K562 (cell line): ENCODE data around the gene SPRR2D. TPM values are rescaled to one million over a fixed set of nuclear protein-coding genes. Genes with fewer than 3 reads are reported as not detected.

Experiments
- ATAC-seq: fragments of 200-7000 bp; cut with Tn5 transposase; 3 replicates; pipeline ENCODE4 v1.9.1; 2020; ENCODE audit warnings: moderate library complexity
- BruUV-seq: library from RNA; stranded (reverse); fragments of 400-500 nt; replicated peaks from 2 replicates; lab custom pipeline; 2021; lab: Mats Ljungman, UMichigan
- CTCF ChIA-PET: fragments of 300-600 bp; formaldehyde crosslinking; extraction: SDS; loops from one replicate; lab custom pipeline; 2021; ENCODE audit warnings: low intra/inter-chr PET ratio; lab: Yijun Ruan, JAX
- POLR2A ChIA-PET: fragments of 300-600, 350-650 bp; sonication (Branson Sonifier 250); formaldehyde crosslinking; extraction: SDS; loops from one replicate; lab custom pipeline; 2021; ENCODE audit warnings: antibody characterized with exemption, inconsistent platforms; lab: Yijun Ruan, JAX
- DNase-seq, 4 experiments: peaks; one replicate each; pipeline versions ENCODE4 v3.0.0 to v3.0.0-alpha.2; 2011 to 2018; ENCODE audit warnings: low spot score in 3 of 4, mixed read lengths in 3 of 4; ENCODE audit errors: extremely low read depth in 1 of 4
- FAIRE-seq: peaks from 2 replicates; lab custom pipeline; 2011; peaks lifted over from hg19 to GRCh38; lab: Jason Lieb, UNC
- H2AFZ ChIP-seq: 2 replicates; pipeline ENCODE4 v1.6.0; 2011; ENCODE audit warnings: low read depth, low read length, control low read depth, inconsistent platforms
- H3K27ac ChIP-seq: fragments of 200-600 bp; 3 replicates; pipeline ENCODE4 v1.8.0; 2011; ENCODE audit warnings: low read depth, mild to moderate bottlenecking, control low read depth, inconsistent platforms, low read length, moderate library complexity, mixed read lengths; ENCODE audit errors: extremely low read depth
- H3K27me3 ChIP-seq, 2 experiments: fragments of 300-600 bp in 1 of 2; 2 replicates in 1 of 2; 3 replicates in 1 of 2; pipeline versions ENCODE4 v1.6.0 to v1.8.0; 2011; ENCODE audit warnings: inconsistent platforms in 2 of 2, low read length in 2 of 2, mild to moderate bottlenecking in 1 of 2, mixed read lengths in 1 of 2, moderate library complexity in 1 of 2; ENCODE audit not compliant: control insufficient read depth in 2 of 2, insufficient read depth in 2 of 2
- H3K36me3 ChIP-seq: fragments of 300-600 bp; 3 replicates; pipeline ENCODE4 v1.8.0; 2011; ENCODE audit warnings: mild to moderate bottlenecking, low read length, inconsistent platforms; ENCODE audit not compliant: control insufficient read depth, insufficient read depth
- H3K4me1 ChIP-seq, 2 experiments: fragments of 200-600 bp in 1 of 2; replicated peaks in 1 of 2; 2 replicates in 1 of 2; 3 replicates in 1 of 2; pipeline versions ENCODE4 v1.5.1 to v1.8.0; 2011; ENCODE audit warnings: inconsistent platforms in 2 of 2, low read length in 2 of 2, mild to moderate bottlenecking in 1 of 2, mixed read lengths in 1 of 2, moderate library complexity in 1 of 2; ENCODE audit not compliant: control insufficient read depth in 2 of 2, insufficient read depth in 2 of 2
- H3K4me2 ChIP-seq: 2 replicates; pipeline ENCODE4 v1.6.1; 2011; ENCODE audit warnings: low read length, control low read depth, inconsistent platforms, mixed read lengths; ENCODE audit not compliant: insufficient read depth
- H3K4me3 ChIP-seq: fragments of 200-600 bp; sonication (generic), shearing (Covaris generic); 2 replicates; pipeline ENCODE4 v1.5.1; 2016; ENCODE audit warnings: control low read depth, inconsistent platforms
- H3K79me2 ChIP-seq: fragments of 200-600 bp; 3 replicates; pipeline ENCODE4 v1.8.0; 2011; ENCODE audit warnings: low read length, inconsistent platforms; ENCODE audit not compliant: control insufficient read depth, insufficient read depth
- H3K9ac ChIP-seq, 2 experiments: 2 replicates each; pipeline versions ENCODE4 v1.6.0 to v1.6.1; 2011; ENCODE audit warnings: low read depth in 2 of 2, low read length in 2 of 2, control low read depth in 1 of 2, inconsistent platforms in 1 of 2, mild to moderate bottlenecking in 1 of 2, mixed read lengths in 1 of 2; ENCODE audit not compliant: insufficient read depth in 1 of 2
- H3K9me1 ChIP-seq: one replicate; pipeline ENCODE4 v1.6.0; 2011; ENCODE audit warnings: inconsistent platforms, mild to moderate bottlenecking, low read length, moderate library complexity; ENCODE audit not compliant: control insufficient read depth, insufficient read depth
- H3K9me3 ChIP-seq: replicated peaks from 2 replicates; pipeline ENCODE4 v1.5.1; 2011; ENCODE audit warnings: low read depth, low read length, inconsistent platforms; ENCODE audit not compliant: control insufficient read depth, insufficient read depth
- H4K20me1 ChIP-seq: replicated peaks from 2 replicates; pipeline ENCODE4 v1.6.1; 2011; ENCODE audit warnings: low read length, inconsistent platforms, mixed read lengths; ENCODE audit not compliant: control insufficient read depth, insufficient read depth
- CGGBP1 ChIP-seq: fragments of 250-450 bp; sonication (Bioruptor Pico); IDR thresholded peaks from 2 replicates; pipeline ENCODE4 v1.9.0; 2021; ENCODE audit warnings: mild to moderate bottlenecking
- HDAC3 ChIP-seq: fragments of 450-650 bp; IDR thresholded peaks from 2 replicates; pipeline ENCODE4 v1.6.1; 2018; ENCODE audit warnings: borderline replicate concordance, mild to moderate bottlenecking, moderate library complexity; ENCODE audit not compliant: partially characterized antibody
- LARP7 ChIP-seq: fragments of 450-650 bp; IDR thresholded peaks from 2 replicates; pipeline ENCODE4 v1.6.1; 2016
- LCOR ChIP-seq: sonication (generic); formaldehyde crosslinking; IDR thresholded peaks from 2 replicates; pipeline ENCODE4 v1.8.0; 2022; ENCODE audit warnings: mild to moderate bottlenecking, missing genetic modification reagents
- NCOA2 ChIP-seq, 2 experiments: fragments of 450-650 bp; IDR thresholded peaks; 2 replicates each; pipeline ENCODE4 v1.6.1; 2018; ENCODE audit warnings: mild to moderate bottlenecking in 2 of 2, moderate library complexity in 1 of 2; ENCODE audit not compliant: partially characterized antibody in 2 of 2
- POLR2H ChIP-seq: IDR thresholded peaks from 2 replicates; pipeline ENCODE4 v1.6.1; 2016; ENCODE audit warnings: missing genetic modification characterization, low read depth, mild to moderate bottlenecking, control low read depth, missing compliant biosample characterization, moderate library complexity
- RAD21 ChIP-seq, 2 experiments: fragments of 250-450 bp in 1 of 2; fragments of 450-650 bp in 1 of 2; sonication (Bioruptor Pico) in 1 of 2; formaldehyde crosslinking in 1 of 2; IDR thresholded peaks in 1 of 2; conservative IDR thresholded peaks in 1 of 2; 2 replicates each; pipeline versions ENCODE4 v1.4.0 to v1.8.0; 2020 to 2022; ENCODE audit warnings: mild to moderate bottlenecking in 2 of 2, moderate library complexity in 1 of 2
- SMARCE1 ChIP-seq: fragments of 450-650 bp; IDR thresholded peaks from 2 replicates; pipeline ENCODE4 v1.7.1; 2016; ENCODE audit warnings: mild to moderate bottlenecking
- TCF7L2 ChIP-seq: fragments of 150-350 bp; IDR thresholded peaks from 2 replicates; pipeline ENCODE4 v1.6.1; 2016; ENCODE audit warnings: low read depth, mild to moderate bottlenecking, low read length, moderate library complexity
- TRIM24 ChIP-seq, 2 experiments: fragments of 450-650 bp; IDR thresholded peaks; 2 replicates each; pipeline ENCODE4 v1.6.1; 2016
- ZEB2 ChIP-seq: fragments of 450-650 bp; IDR thresholded peaks from 2 replicates; pipeline ENCODE4 v1.6.1; 2016
- ZMIZ1 ChIP-seq, 2 experiments: fragments of 150-350 bp in 1 of 2; IDR thresholded peaks; 2 replicates each; pipeline ENCODE4 v1.6.1; 2012 to 2016; ENCODE audit warnings: low read depth in 2 of 2, low read length in 2 of 2, mild to moderate bottlenecking in 1 of 2, moderate library complexity in 1 of 2
- ZNF354B ChIP-seq: fragments of 250-450 bp; sonication (Bioruptor Pico); IDR thresholded peaks from 2 replicates; pipeline ENCODE4 v1.4.0; 2020
- ZNF395 ChIP-seq: fragments of 200-800 bp; sonication (Bioruptor generic); IDR thresholded peaks from 2 replicates; pipeline ENCODE4 v1.6.1; 2017; ENCODE audit warnings: missing genetic modification characterization, missing compliant biosample characterization
- ZNF57 ChIP-seq: fragments of 450-650 bp; formaldehyde crosslinking; IDR thresholded peaks from 2 replicates; pipeline ENCODE4 v1.4.0; 2020; ENCODE audit warnings: mild to moderate bottlenecking, moderate library complexity
- WGBS: fragments of 100-300 bp; shearing (Covaris generic); methylation state at CpG from one replicate; pipeline ENCODE4 v1.1.6; 2016; ENCODE audit warnings: low coverage, mixed read lengths; ENCODE audit not compliant: insufficient coverage; ENCODE audit errors: missing lambda C conversion rate; 5-methylcytosine and 5-hydroxymethylcytosine counted together
- in situ Hi-C: fragments of 300-500 bp; cut with MboI; formaldehyde crosslinking; loops from 4 replicates; pipeline ENCODE4 v1.15.0; 2018; ENCODE audit warnings: inconsistent platforms, mixed read lengths
- intact Hi-C: fragments of 100-400 bp; cut with micrococcal nuclease; formaldehyde crosslinking; loops from 2 replicates; pipeline ENCODE4 v1.14.2; 2022
- polyA plus RNA-seq, 8 experiments: library from polyadenylated mRNA; depleted of rRNA in 4 of 8; stranded (reverse) in 5 of 8; unstranded in 3 of 8; fragments of >200 nt; fragmentation: Nextera tagmentation in 2 of 8; fragmentation: Illumina TruSeq in 1 of 8; extraction: Ambion mirVana in 2 of 8; extraction: Trizol in 1 of 8; gene quantifications; 2 replicates each; pipeline versions ENCODE4 v1.2.1 to v1.2.3, GENCODE V29; 2011 to 2014; ENCODE audit warnings: inconsistent platforms in 1 of 8, missing spikeins in 1 of 8
- total RNA-seq, 7 experiments: library from RNA; depleted of rRNA in 6 of 7; stranded (reverse); fragments of >200 nt in 6 of 7; fragmentation: Illumina TruSeq in 2 of 7; extraction: Trizol in 2 of 7; gene quantifications; 2 replicates each; pipeline versions ENCODE4 v1.2.1 to v1.2.3, GENCODE V29; 2011 to 2021; ENCODE audit warnings: low replicate concordance in 1 of 7

The SPRR2D gene
- total and polyA plus RNA-seq, 9 of the 15 experiments (the other 6 are each of a cell fraction or from before 2014, with no cell fraction given), result 0.91 to 5.1 (median 3.2) TPM; not detected in 1

- H3K9me3 ChIP-seq, result no peaks in the 10 kb centered on the region
- no peaks in the 10 kb centered on the region for H3K9me1 ChIP-seq
- DNase-seq, result no peak
- ChIA-PET CTCF (no interaction called here), POLR2A (no interaction called here)
- no peak overlapping the region for H2AFZ ChIP-seq
- intact Hi-C loops (no loop called here), in situ Hi-C loops (no loop called here)
- H3K79me2 ChIP-seq, result no peaks in the 10 kb centered on the region
- H3K27ac ChIP-seq, result no peak overlapping the region
- H4K20me1 ChIP-seq, result no peaks in the 10 kb centered on the region
- no peak for TF ChIP-seq CGGBP1 (CRISPR knock-in tag)
- no peak for TF ChIP-seq LCOR (CRISPR knock-in tag)
- TF ChIP-seq HDAC3, result no peak
- TF ChIP-seq ZNF354B (CRISPR knock-in tag), result no peak
- TF ChIP-seq SMARCE1, result no peak
- no peak for TF ChIP-seq ZEB2
- TF ChIP-seq TRIM24 (IDR thresholded peaks at IDR 0.05), result no peak
- no peak for TF ChIP-seq ZNF395 (CRISPR knock-in tag)
- no peak for TF ChIP-seq POLR2H
- TF ChIP-seq ZMIZ1 (IDR thresholded peaks at IDR 0.05; ENCODE audit: low read depth in 2 of 2, low read length in 2 of 2), result no peak
- no peak for TF ChIP-seq TCF7L2
- no peak for TF ChIP-seq NCOA2 (IDR thresholded peaks at IDR 0.05; ENCODE audit: partially characterized antibody in 2 of 2)
- no peak for TF ChIP-seq ZNF57
- no peak for TF ChIP-seq LARP7
- no peak for TF ChIP-seq RAD21 (CRISPR knock-in tag; conservative IDR thresholded peaks at IDR 0.05 in 1 of 2, IDR thresholded peaks at IDR 0.05 in 1 of 2)
- H3K4me3 ChIP-seq, result no peak overlapping the region
- BruUV-seq, result no TSS peak
- ATAC-seq, result no peak
- 6% methylated on average over 1 of the region's 1 CpG for WGBS
- H3K4me2 ChIP-seq, result no peak overlapping the region
- H3K4me1 ChIP-seq, result no peaks in the 10 kb centered on the region; a peak in 1 of 5 replicates
- no peak overlapping the region for H3K9ac ChIP-seq
- H3K36me3 ChIP-seq, result no peaks in the 10 kb centered on the region
- no peak for FAIRE-seq
- H3K27me3 ChIP-seq, result no peaks in the 10 kb centered on the region
Observed at GRCh38 chr1:153025797-153026196, 15.1 kb downstream of the SPRR2D start.
